K562 (cell line): ENCODE results near the gene FDX2. TPM values are rescaled to one million over a fixed set of nuclear protein-coding genes. Genes with fewer than 3 reads are reported as not detected.
A peak's percentile ranks its signal among the peaks of the same experiment; 100 is the strongest.

Source experiments
- ARHGAP35 ChIP-seq: fragments of 450-650 bp; IDR thresholded peaks from 2 replicates; pipeline ENCODE4 v1.6.1; 2018; ENCODE audit not compliant: partially characterized antibody
- CBX8 ChIP-seq: fragments of 200-600 bp; sonication (generic); IDR thresholded peaks from 2 replicates; pipeline ENCODE4 v1.6.1; 2012; ENCODE audit warnings: borderline replicate concordance, mixed run types, low read depth, mild to moderate bottlenecking, moderate library complexity, mixed read lengths, low read length, control low read depth, inconsistent platforms; ENCODE audit not compliant: poor library complexity, severe bottlenecking; ENCODE audit errors: extremely low read depth
- CHCHD3 ChIP-seq: fragments of 250-450 bp; sonication (Bioruptor Pico); IDR thresholded peaks from 2 replicates; pipeline ENCODE4 v2.1.2; 2022; ENCODE audit warnings: mild to moderate bottlenecking
- CHD1 ChIP-seq: fragments of 200-600 bp; sonication (generic); IDR thresholded peaks from one replicate; pipeline ENCODE4 v1.6.1; 2012; ENCODE audit warnings: mild to moderate bottlenecking, moderate library complexity, low read length, inconsistent platforms
- ERF ChIP-seq: fragments of 450-650 bp; formaldehyde crosslinking; IDR thresholded peaks from 2 replicates; pipeline ENCODE4 v1.4.0; 2020; ENCODE audit warnings: mild to moderate bottlenecking, mixed read lengths
- FOXA1 ChIP-seq: fragments of 450-650 bp; IDR thresholded peaks from 2 replicates; pipeline ENCODE4 v1.6.1; 2016; ENCODE audit warnings: mild to moderate bottlenecking, borderline replicate concordance
- HMGN3 ChIP-seq: IDR thresholded peaks from 2 replicates; pipeline ENCODE4 v1.6.1; 2011; ENCODE audit warnings: borderline replicate concordance, low read depth, mild to moderate bottlenecking, mixed read lengths, low read length; ENCODE audit not compliant: insufficient read length; ENCODE audit errors: extremely low read depth
- IFI16 ChIP-seq: fragments of 250-450 bp; sonication (Bioruptor Pico); IDR thresholded peaks from 2 replicates; pipeline ENCODE4 v2.1.2; 2022; ENCODE audit warnings: mild to moderate bottlenecking, inconsistent platforms
- KLF10 ChIP-seq: fragments of 250-450 bp; sonication (Bioruptor Pico); IDR thresholded peaks from 2 replicates; pipeline ENCODE4 v1.6.1; 2021; ENCODE audit warnings: matching md5 sums
- MCM5 ChIP-seq: fragments of 450-650 bp; IDR thresholded peaks from 2 replicates; pipeline ENCODE4 v1.6.1; 2016; ENCODE audit warnings: low read depth
- NELFE ChIP-seq: IDR thresholded peaks from 2 replicates; pipeline ENCODE4 v1.6.1; 2011; ENCODE audit warnings: mild to moderate bottlenecking; ENCODE audit not compliant: insufficient read depth, insufficient read length
- PHF8 ChIP-seq: fragments of 200-600 bp; sonication (generic); IDR thresholded peaks from 2 replicates; pipeline ENCODE4 v1.6.1; 2012; ENCODE audit warnings: mixed run types, mild to moderate bottlenecking, inconsistent platforms, low read length, moderate library complexity, borderline replicate concordance
- POLR2AphosphoS5 ChIP-seq: IDR thresholded peaks from 2 replicates; pipeline ENCODE4 v1.6.1; 2011; ENCODE audit warnings: mild to moderate bottlenecking, low read depth, low read length, moderate library complexity; ENCODE audit not compliant: control insufficient read depth, insufficient read depth
- POU5F1 ChIP-seq: fragments of 150-350 bp; IDR thresholded peaks from 2 replicates; pipeline ENCODE4 v1.6.1; 2014; ENCODE audit warnings: borderline replicate concordance, low read length, low read depth, mild to moderate bottlenecking; ENCODE audit not compliant: partially characterized antibody
- RFX5 ChIP-seq: IDR thresholded peaks from 2 replicates; pipeline ENCODE4 v1.6.1; 2011; ENCODE audit warnings: low read depth, mild to moderate bottlenecking, improper control_type of control experiment, low read length
- TCF3 ChIP-seq: sonication (generic); formaldehyde crosslinking; IDR thresholded peaks from 2 replicates; pipeline ENCODE4 v1.4.0; 2020; ENCODE audit warnings: mild to moderate bottlenecking, missing genetic modification reagents
- TEAD4 ChIP-seq, 2 experiments: sonication (generic) in 1 of 2; formaldehyde crosslinking in 1 of 2; IDR thresholded peaks; 2 replicates each; pipeline versions ENCODE4 v1.6.1 to v1.8.0; 2012 to 2022; ENCODE audit warnings: borderline replicate concordance in 1 of 2, inconsistent platforms in 1 of 2, low read length in 1 of 2, mild to moderate bottlenecking in 1 of 2, missing genetic modification reagents in 1 of 2
- THRAP3 ChIP-seq: fragments of 450-650 bp; IDR thresholded peaks from 2 replicates; pipeline ENCODE4 v1.6.1; 2016; ENCODE audit warnings: mild to moderate bottlenecking, inconsistent platforms, borderline replicate concordance
- TRIM28 ChIP-seq: fragments of 450-650 bp; IDR thresholded peaks from 2 replicates; pipeline ENCODE4 v1.6.1; 2017
- YBX1 ChIP-seq: fragments of 450-650 bp; IDR thresholded peaks from 2 replicates; pipeline ENCODE4 v1.7.1; 2016; ENCODE audit warnings: mild to moderate bottlenecking
- ZC3H8 ChIP-seq: fragments of 450-650 bp; IDR thresholded peaks from 2 replicates; pipeline ENCODE4 v1.6.1; 2017
- ZNF644 ChIP-seq: fragments of 200-800 bp; sonication (Bioruptor generic); IDR thresholded peaks from 2 replicates; pipeline ENCODE4 v1.6.1; 2016; ENCODE audit warnings: low read depth, missing genetic modification characterization, missing compliant biosample characterization
- ZNF668 ChIP-seq: fragments of 250-450 bp; sonication (Bioruptor Pico); IDR thresholded peaks from 2 replicates; pipeline ENCODE4 v1.8.0; 2022; ENCODE audit warnings: mild to moderate bottlenecking, inconsistent platforms
- ZNF699 ChIP-seq: fragments of 250-450 bp; sonication (Bioruptor Pico); IDR thresholded peaks from 2 replicates; pipeline ENCODE4 v1.8.0; 2021; ENCODE audit warnings: mild to moderate bottlenecking, moderate library complexity; ENCODE audit not compliant: insufficient replicate concordance
- ZNF778 ChIP-seq: fragments of 450-650 bp; formaldehyde crosslinking; IDR thresholded peaks from 2 replicates; pipeline ENCODE4 v1.4.0; 2020; ENCODE audit warnings: mild to moderate bottlenecking, moderate library complexity
- polyA plus RNA-seq, 8 experiments: library from polyadenylated mRNA; depleted of rRNA in 4 of 8; stranded (reverse) in 5 of 8; unstranded in 3 of 8; fragments of >200 nt; fragmentation: Nextera tagmentation in 2 of 8; fragmentation: Illumina TruSeq in 1 of 8; extraction: Ambion mirVana in 2 of 8; extraction: Trizol in 1 of 8; gene quantifications; 2 replicates each; pipeline versions ENCODE4 v1.2.1 to v1.2.3, GENCODE V29; 2011 to 2014; ENCODE audit warnings: inconsistent platforms in 1 of 8, missing spikeins in 1 of 8
- total RNA-seq, 7 experiments: library from RNA; depleted of rRNA in 6 of 7; stranded (reverse); fragments of >200 nt in 6 of 7; fragmentation: Illumina TruSeq in 2 of 7; extraction: Trizol in 2 of 7; gene quantifications; 2 replicates each; pipeline versions ENCODE4 v1.2.1 to v1.2.3, GENCODE V29; 2011 to 2021; ENCODE audit warnings: low replicate concordance in 1 of 7
- TF ChIP-seq, protein P1 (sequence below): fragments of 450-650 bp; IDR thresholded peaks from 2 replicates; pipeline ENCODE4 v1.6.1; 2016
- TF ChIP-seq, protein P2 (sequence below): sonication (generic); formaldehyde crosslinking; IDR thresholded peaks from 2 replicates; pipeline ENCODE4 v1.4.0; 2020; ENCODE audit warnings: mild to moderate bottlenecking, missing genetic modification reagents

FDX2 gene
- total and polyA plus RNA-seq, 9 of the 15 experiments (the other 6 are each of a cell fraction or from before 2014, with no cell fraction given), result 2.5 to 49.8 (median 29.7) TPM

- TF ChIP-seq, protein P1, sequence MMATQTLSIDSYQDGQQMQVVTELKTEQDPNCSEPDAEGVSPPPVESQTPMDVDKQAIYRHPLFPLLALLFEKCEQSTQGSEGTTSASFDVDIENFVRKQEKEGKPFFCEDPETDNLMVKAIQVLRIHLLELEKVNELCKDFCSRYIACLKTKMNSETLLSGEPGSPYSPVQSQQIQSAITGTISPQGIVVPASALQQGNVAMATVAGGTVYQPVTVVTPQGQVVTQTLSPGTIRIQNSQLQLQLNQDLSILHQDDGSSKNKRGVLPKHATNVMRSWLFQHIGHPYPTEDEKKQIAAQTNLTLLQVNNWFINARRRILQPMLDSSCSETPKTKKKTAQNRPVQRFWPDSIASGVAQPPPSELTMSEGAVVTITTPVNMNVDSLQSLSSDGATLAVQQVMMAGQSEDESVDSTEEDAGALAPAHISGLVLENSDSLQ, result peak; percentile 59; the same call in 1 of the 2 replicates
- peak; percentile 94 for TF ChIP-seq TCF3 (CRISPR knock-in tag)
- TF ChIP-seq YBX1, result no peak
- no peak for TF ChIP-seq CBX8
- TF ChIP-seq CHCHD3, result no peak
- no peak for TF ChIP-seq ZNF699 (CRISPR knock-in tag)
- no peak for TF ChIP-seq MCM5
- no peak for TF ChIP-seq KLF10
- TF ChIP-seq ZNF778 (CRISPR knock-in tag), result no peak
- TF ChIP-seq POU5F1, result no peak
- TF ChIP-seq ARHGAP35, result no peak
- TF ChIP-seq, protein P2, sequence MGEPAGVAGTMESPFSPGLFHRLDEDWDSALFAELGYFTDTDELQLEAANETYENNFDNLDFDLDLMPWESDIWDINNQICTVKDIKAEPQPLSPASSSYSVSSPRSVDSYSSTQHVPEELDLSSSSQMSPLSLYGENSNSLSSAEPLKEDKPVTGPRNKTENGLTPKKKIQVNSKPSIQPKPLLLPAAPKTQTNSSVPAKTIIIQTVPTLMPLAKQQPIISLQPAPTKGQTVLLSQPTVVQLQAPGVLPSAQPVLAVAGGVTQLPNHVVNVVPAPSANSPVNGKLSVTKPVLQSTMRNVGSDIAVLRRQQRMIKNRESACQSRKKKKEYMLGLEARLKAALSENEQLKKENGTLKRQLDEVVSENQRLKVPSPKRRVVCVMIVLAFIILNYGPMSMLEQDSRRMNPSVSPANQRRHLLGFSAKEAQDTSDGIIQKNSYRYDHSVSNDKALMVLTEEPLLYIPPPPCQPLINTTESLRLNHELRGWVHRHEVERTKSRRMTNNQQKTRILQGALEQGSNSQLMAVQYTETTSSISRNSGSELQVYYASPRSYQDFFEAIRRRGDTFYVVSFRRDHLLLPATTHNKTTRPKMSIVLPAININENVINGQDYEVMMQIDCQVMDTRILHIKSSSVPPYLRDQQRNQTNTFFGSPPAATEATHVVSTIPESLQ (CRISPR knock-in tag), result no peak
- TF ChIP-seq HMGN3, result peak; percentile 95
- peak; percentile 45; the same call in 1 of the 2 replicates for TF ChIP-seq TRIM28
- no peak for TF ChIP-seq NELFE
- TF ChIP-seq RFX5, result no peak
- peak; percentile 68 for TF ChIP-seq POLR2AphosphoS5
- TF ChIP-seq TEAD4 (IDR thresholded peaks at IDR 0.05; ENCODE audit: low read length), result peak; percentile 84
- no peak for TF ChIP-seq TEAD4 (CRISPR knock-in tag; IDR thresholded peaks at IDR 0.05; ENCODE audit: borderline replicate concordance)
- TF ChIP-seq ZNF668 (CRISPR knock-in tag), result no peak
- peak; percentile 43; the same call in 1 of the 2 replicates for TF ChIP-seq PHF8
- TF ChIP-seq IFI16, result no peak
- no peak for TF ChIP-seq FOXA1
- TF ChIP-seq CHD1, result no peak
- no peak for TF ChIP-seq THRAP3
- no peak; the same call in 1 of the 2 replicates for TF ChIP-seq ZC3H8
- no peak for TF ChIP-seq ERF
- TF ChIP-seq ZNF644, result peak; percentile 68; the same call in 1 of the 2 replicates
These were observed 16.0 kb downstream of the FDX2 start (continued) for GRCh38 chr19:10299545-10300458.
